Measurements from ENCODE around the gene RETSAT.

- TF ChIP-seq POLR2A (IDR thresholded peaks at IDR 0.05): no peak
- no peak for TF ChIP-seq CTCF (IDR thresholded peaks at IDR 0.05)
These were observed 30.9 kb downstream of the RETSAT start for GRCh38 chr2:85323351-85323987.

Measured in heart left ventricle (tissue), 13 donors.